ENCODE data around the gene HDAC7.
A peak's percentile ranks its signal among the peaks of the same experiment; 100 is the strongest.

Gene HDAC7

GRCh38 chr12:47757840-47758583, 61.7 kb downstream of the HDAC7 start:
- no peak for DNase-seq

- DNase-seq = no peak
Observed at GRCh38 chr12:47757364-47757839, 62.3 kb downstream of the HDAC7 start.

GRCh38 chr12:47755655-47756562, 63.8 kb downstream of the HDAC7 start:
- no peak for DNase-seq

- DNase-seq = no peak
Observed at GRCh38 chr12:47754881-47755280, 64.8 kb downstream of the HDAC7 start.

GRCh38 chr12:47754126-47754525, 65.6 kb downstream of the HDAC7 start:
- no peak for DNase-seq

- DNase-seq = no peak
Observed at GRCh38 chr12:47753021-47754001, 66.4 kb downstream of the HDAC7 start.

- DNase-seq = peak; percentile 34
Observed at GRCh38 chr12:47752552-47752951, 67.2 kb downstream of the HDAC7 start.

GRCh38 chr12:47752121-47752520, 67.6 kb downstream of the HDAC7 start:
- no peak for DNase-seq

GRCh38 chr12:47751561-47751960, 68.1 kb downstream of the HDAC7 start:
- no peak for DNase-seq

GRCh38 chr12:47750916-47751470, 68.7 kb downstream of the HDAC7 start:
- no peak for DNase-seq

GRCh38 chr12:47750229-47750798, 69.4 kb downstream of the HDAC7 start:
- DNase-seq = no peak

GRCh38 chr12:47748899-47749298, 70.8 kb downstream of the HDAC7 start:
- no peak for DNase-seq

GRCh38 chr12:47748507-47748828, 71.2 kb downstream of the HDAC7 start:
- DNase-seq = no peak

GRCh38 chr12:47747596-47748506, 71.9 kb downstream of the HDAC7 start:
- no peak for DNase-seq

GRCh38 chr12:47747126-47747525, 72.6 kb downstream of the HDAC7 start:
- no peak for DNase-seq

GRCh38 chr12:47746523-47746922, 73.2 kb downstream of the HDAC7 start:
- no peak for DNase-seq

GRCh38 chr12:47746073-47746472, 73.6 kb downstream of the HDAC7 start:
- DNase-seq = no peak

- no peak for DNase-seq
Observed at GRCh38 chr12:47745485-47746041, 74.1 kb downstream of the HDAC7 start.

GRCh38 chr12:47744778-47745436, 74.8 kb downstream of the HDAC7 start:
- DNase-seq = no peak

GRCh38 chr12:47744005-47744651, 75.6 kb downstream of the HDAC7 start:
- DNase-seq = no peak

Data from fibroblast of skin of right quadriceps (primary cell).